Stimulated activated CD8-positive, alpha-beta memory T cell treated with anti-CD3 and anti-CD28 coated beads, Interleukin-15, amount 100 ng/mL, for 48 hours (primary cell): Measurements from ENCODE around the gene FAM131C.
"Not testable (repeated sequence)": the region's sequence is repeated elsewhere in the genome, so short reads cannot be mapped to it uniquely, and the experiment has no call there.

Experiments used
- DNase-seq, 2 donors: peaks; one replicate each; pipeline ENCODE4 v3.0.0-alpha.2; 2020; ENCODE audit warnings: low read depth in 2 of 2

Gene FAM131C

DNA sequence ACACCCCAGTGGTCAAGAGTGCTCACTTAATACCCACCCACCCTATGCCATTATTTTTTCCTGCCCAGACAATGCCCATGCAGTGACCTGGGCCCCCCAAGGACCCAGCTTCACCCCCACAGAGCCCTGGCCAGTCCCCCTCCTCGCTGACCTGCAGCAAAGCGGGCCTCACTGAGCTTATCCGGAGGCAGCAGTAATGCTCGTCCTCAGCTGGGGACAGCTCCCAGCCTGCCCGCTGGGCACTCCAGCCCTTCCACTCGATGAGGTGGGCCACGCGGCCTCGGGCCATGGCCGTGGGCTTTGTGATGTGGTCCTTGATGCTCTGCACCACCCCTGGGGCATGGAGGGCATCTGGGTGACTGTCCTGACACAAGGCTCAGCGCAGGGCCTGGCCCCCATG, 37.0 kb downstream of the FAM131C start:
- not testable (repeated sequence) for DNase-seq

DNA sequence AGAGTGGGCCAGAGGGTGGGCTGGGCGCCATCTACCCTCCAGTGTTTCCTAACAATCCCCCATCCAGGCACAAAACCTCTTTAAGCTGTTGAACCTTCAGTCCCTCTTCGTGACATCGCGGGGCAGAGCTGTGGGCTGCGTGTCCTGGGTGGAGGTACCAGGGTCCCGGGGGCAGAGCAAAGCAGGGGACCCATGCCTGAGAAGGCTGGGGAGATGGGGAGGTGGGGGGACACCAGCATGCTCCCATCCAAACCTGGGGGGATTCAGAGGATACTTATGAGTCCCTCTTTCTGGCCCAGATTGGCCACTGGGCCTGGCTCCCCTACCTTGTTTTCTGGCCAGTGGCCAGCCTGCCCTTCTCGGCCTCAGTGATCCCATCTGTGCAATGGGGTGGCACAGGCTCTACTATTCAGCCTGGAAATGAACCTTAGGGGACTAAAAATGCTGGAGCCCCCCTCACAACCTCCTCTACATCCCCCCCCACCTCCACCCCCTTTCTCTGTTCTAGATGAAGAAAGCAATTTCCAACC, 40.3 kb downstream of the FAM131C start:
- not testable (repeated sequence) for DNase-seq

DNA sequence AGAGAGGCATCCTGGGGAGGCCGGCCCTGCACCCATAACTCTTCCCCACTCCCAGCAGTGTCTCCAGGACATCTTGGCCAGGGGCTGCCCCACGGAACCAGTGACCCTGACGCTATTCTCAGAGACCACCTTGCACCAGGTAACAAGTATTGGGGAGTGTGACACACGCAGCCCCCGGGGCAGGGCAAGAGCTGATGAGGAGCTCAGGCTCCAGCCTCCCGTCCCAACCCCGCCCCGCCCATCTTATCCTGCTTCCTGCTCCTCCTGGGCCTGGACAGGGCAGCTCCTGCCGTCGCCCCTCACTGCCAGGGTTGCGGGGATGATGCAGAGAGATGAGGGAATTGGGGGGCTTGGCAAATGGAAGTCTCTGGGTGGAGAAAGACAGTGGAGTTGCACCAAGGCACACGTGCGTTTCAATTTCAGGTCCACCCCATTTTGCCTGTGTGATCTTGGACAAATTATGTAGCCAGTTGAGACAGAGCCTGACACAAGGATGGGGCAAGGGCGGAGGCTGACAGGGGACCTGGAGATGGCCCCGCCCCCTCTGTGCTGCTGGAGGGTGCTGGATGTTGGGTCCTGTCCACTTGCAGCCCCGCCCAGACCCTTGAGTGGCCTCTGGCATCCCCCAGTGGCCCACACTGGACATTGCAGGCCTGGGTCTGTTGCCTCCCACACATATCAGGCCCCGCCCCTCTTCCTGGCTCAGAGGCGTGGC, 40.9 kb downstream of the FAM131C start:
- DNase-seq, result peak; percentile 53 to 63

DNA sequence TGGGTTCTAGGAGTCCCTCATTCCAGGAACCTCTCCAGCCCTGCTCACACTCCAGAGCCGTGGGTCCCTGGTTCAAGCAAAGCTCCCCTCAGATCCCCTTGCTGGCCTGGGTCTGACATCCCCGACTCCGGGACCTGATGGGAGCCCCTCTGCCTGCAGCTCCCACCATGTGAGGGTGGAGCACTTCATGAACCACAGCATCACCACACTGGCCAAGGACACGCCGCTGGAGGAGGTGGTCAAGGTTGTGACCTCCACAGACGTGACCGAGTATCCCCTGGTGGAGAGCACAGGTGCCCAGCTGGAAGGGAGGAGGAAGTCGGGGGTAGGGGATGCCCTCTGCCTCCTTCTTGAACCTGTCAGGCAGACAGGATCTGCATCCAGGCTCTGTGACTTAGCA, 41.9 kb downstream of the FAM131C start:
- no peak for DNase-seq

DNA sequence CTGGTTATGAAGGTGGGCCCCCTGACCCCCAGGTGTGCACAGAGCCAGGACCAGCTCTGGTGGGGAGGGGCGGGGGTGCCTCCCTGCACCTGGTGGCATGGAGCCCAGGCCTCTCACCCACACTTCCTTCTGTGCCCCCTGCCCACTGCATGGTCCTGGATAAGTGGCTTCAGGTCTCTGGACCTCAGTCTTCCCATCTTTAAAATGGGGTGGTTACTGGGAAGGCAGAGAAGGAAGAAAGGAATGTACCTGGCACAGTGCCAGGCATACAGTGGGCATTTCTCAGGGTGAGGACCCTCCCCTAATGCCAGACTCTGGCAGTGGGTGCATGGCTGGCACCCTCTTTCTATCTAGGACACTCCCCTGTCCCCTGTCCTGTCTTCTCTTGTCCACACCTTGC, 44.2 kb downstream of the FAM131C start:
- DNase-seq, result no peak

DNA sequence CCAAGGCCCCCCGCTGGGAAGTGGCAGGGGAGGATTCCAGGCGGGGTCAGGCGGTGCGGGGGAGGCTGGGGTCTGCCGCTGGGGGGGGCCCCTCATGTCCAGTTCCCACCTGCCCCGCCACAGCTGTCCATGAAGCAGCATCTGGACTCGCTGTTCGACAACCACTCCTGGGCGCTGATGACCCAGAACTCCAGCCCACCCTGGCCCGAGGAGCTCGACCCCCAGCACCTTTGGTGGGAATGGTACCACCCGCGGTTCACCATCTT, 44.5 kb downstream of the FAM131C start:
- DNase-seq, result not testable (repeated sequence)

DNA sequence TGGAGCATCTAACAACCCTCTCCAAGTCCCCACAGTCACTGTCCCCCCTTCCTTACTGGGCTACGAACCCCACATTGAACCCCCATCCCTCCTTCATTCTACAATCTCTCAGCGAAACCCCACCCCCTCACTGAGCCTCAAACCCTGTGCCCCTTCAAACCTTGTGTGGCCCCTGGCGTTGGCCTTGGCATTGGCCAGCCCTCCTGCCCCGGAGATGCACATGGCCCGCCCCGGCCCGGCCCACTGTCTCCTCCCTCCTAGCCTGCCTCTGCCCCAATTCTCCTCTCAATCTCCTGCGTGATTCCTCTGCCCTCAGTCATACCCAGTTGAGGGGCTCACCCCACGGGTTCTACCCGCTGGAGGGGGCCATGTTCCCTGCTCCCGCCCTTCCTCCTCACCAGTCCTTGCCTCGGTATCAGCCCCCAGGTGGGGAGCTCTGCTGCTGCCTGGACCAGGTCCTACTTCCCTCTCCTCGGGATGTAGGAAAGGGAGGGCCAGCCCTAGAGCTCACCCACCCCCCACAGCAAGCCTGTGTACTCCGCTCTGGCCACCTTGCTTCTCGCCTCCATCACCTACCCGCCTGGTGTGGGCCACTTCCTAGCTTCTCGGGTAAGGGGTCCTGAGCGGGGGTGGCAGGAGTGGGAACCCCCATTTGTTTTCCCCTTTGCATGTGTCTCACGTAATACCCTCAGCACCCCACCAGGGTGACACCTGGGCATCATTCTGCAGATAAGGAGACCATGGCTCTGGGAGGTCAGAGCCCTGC, 45.0 kb downstream of the FAM131C start:
- no peak for DNase-seq

GRCh38 chr1:16026723-16027484, 46.5 kb downstream of the FAM131C start:
- DNase-seq, result peak in 1 of 2 donors; percentile 9

DNA sequence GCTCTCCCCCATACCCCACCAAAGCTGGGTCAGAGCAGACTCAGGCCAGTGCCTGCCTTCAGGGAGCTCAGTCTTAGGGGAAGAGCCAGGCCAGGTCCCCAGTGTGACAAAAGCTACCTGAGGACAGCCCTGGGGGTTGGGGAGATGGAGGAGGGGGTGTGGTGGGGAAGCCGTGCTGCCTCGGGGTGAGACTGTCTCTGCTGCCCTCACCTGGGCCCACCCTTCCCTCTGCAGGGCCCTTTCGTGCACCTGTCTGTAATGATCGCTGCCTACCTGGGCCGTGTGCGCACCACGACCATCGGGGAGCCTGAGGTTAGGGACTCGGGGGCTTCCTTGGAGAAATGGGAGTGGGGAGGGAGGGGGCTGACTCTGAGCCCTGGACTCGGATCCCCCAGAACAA, 47.1 kb downstream of the FAM131C start:
- DNase-seq, result not testable (repeated sequence)

DNA sequence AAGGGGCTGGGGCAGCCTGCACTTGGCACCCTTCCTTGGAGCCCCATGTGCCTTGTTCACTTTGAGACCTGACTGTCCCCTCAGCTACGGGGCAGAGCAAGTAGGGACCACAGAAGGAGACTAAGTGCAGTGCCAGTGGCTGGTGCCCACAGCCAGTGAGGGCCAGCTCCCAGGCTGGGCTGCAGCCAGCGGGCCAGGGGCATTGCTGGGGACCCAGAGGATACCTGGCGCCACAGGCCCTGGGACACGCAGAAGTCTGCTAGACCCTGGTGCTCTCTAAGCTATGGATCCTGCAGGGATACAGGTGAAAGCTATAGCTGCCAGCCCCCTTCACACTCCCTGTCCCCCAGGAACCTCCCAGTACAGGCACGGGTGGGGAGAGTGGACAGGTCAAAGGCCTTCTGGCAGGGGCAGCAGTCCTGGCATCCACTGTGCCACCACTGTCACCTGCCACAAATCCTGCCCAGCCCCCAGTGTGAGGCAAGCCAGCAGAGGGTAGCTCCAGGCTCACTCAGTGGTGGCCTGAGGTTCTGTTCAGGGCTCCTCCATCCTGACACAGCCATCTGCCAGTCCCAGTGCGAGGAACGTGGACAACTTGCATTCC, 50.3 kb downstream of the FAM131C start:
- DNase-seq, result no peak

- DNase-seq, result no peak
These were observed 51.1 kb downstream of the FAM131C start for GRCh38 chr1:16022393-16022792.

DNA sequence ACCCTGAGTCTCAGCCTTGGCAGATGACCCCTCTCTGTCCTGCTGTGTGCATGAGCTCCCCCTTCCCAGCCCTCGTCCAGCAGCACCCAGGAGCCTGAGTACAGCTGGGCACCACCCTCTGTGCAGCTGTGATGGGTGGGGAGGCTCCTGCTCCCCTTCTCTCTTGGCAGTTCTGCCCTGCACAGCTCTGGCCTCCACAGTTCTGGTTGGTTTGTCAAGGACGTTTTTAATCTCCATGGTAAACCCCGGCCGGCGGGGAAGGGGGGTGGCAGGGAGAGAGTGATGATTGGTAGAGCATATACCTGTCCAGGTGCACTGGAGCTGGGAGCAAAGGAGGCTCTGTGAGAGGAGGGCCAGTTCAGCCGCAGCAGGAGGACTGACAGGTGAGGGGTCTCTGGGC, 51.8 kb downstream of the FAM131C start, which contains the start of gene CLCNKA:
CLCNKA (plus strand) TSS at position 356 of the 400 bp plus-strand sequence. CDS start 584 bp downstream, outside the sequence.
- no peak for DNase-seq

DNA sequence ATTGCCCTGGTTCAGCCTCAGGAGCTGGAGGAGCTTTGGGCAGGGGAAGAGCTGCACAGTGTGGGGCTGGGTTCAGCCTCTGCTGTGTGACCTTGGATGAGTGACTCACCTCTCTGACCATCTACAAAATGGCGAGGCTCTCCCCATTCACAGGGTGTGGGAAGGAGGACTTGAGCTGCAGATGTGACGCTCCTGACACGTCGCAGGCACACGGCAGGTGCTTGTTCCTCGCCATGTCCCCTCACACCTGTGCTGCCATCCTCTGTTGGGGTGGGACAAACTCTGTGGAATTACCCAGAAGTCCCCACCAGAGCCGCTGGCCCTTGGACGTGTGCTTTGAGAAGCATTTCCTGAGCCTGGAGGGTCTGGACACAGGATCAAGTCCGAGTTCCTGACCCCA, 52.6 kb downstream of the FAM131C start:
- DNase-seq, result not testable (repeated sequence)

- no peak for DNase-seq
These were observed 53.1 kb downstream of the FAM131C start for GRCh38 chr1:16020325-16020724.

DNA sequence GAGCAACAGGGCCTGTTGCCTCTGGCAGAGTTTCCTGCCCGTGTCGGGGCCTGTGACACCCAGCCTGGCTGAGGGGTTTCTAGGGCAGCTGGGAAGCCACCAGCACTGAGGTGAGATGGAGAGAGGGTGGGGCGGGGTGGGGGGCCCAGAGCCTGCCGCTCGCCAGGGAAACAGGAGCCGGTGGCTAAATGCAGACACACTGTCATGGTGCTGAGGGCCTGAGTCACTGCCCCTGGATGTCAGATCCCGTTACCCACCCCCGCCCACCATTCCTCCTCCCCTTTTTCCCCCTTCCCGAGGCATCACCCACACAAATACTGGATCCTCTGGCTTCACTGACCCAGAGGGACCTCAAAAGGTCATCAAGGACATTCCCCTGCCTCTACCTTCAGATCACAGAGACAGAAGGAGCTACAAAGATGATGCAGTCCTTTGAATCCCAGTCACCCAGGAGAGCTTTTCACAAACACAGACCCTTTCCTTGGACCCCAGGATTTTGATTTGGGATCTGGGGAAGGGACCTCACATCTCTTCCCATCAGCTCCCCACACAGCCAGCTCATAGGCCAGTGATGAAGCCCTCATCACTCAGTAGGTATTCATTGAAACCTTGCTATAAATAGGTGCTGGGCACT, 53.7 kb downstream of the FAM131C start:
- DNase-seq, result no peak

DNA sequence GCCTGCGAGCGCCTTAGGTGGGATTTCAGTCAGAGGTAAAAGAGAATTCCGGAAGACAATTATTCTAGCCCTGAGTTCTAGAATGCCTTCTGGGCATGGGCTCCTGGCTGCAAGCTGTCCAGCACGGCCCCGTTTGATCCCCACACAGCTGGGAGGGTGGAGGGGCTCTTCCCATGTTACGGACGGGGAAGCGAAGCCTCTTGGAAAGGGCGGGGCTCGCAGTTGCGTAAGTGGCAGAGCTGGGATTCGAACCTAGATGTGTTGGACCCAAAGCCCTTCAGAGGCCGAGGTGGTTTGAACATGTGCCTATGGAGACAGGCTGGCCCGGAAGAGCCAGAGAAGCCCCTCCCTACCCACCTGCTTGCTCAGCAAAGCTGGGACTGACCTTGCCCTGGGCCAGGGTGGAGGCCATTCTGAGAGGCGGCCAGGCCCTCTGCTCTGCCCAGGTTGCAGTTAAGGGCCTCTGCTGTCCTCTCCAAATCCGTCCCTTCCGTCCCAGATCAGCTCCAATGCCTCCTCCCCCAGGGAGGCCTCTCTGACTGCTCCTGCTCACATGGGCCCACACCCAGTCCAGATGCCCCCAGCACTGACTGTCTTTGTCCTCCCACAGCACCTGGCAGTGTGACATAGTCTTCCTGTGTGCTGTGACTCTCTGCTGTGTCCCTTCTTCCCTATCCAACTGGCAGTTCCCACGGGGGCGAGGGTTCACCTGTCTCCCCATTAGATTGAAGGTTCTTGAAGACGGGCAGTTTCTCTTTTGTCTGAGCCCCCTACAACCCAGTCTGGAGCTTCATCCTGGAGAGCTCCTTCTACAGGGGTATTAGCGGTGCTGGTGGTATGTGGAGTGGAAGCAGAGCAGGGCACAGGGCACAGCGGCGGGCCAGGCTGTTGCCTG, 54.5 kb downstream of the FAM131C start:
- DNase-seq, result no peak

DNA sequence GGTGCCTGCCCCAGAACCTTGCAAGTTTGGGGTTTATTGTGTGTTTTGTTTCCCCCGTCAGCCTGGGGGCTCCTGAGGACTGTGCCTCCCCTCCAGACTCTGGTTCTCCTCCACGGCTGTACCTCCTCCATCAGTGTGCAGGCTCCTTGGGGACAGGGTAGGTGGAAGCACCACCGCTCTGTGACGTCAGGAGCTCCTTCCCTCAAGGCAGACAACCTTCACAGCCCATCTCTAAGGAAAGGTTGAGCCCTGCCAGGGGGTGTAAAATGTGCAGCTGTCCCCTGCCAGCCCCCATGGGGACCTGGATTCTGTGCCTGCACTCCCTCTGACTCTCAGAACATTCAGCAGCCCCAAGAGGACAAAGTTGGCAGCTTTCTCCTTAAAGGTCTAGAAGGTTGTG, 55.1 kb downstream of the FAM131C start:
- DNase-seq, result no peak

- no peak for DNase-seq
These were observed 55.8 kb downstream of the FAM131C start, which contains the start of gene HSPB7 for GRCh38 chr1:16017461-16018303. Gene HSPB7 (minus strand): TSS chr1:16018043. CDS start chr1:16017963, 80 bp downstream.

GRCh38 chr1:16017076-16017460, 56.4 kb downstream of the FAM131C start:
- no peak for DNase-seq
